ENCODE data around the gene ZBTB43. TPM values are rescaled to one million over a fixed set of nuclear protein-coding genes. Genes with fewer than 3 reads are reported as not detected.

ZBTB43 gene
- total RNA-seq, 1 donor from 2014 or later = 21.2 TPM

- H3K4me3 Mint-ChIP-seq = peak overlapping the region; percentile 71
- no peak overlapping the region for H3K27ac Mint-ChIP-seq
- peaks cover 24% of the 10 kb centered on the region for H3K4me1 Mint-ChIP-seq (ENCODE audit: low read depth)
- no peaks in the 10 kb centered on the region for H3K36me3 Mint-ChIP-seq (ENCODE audit: low read depth)
- intact Hi-C loops (cut with micrococcal nuclease) = no loop called here
- DNase-seq (ENCODE audit: low spot score) = no peak
- no peaks in the 10 kb centered on the region for H3K9me3 Mint-ChIP-seq
- peaks cover 21% of the 10 kb centered on the region for H3K27me3 Mint-ChIP-seq (ENCODE audit: insufficient read depth)
Observed at GRCh38 chr9:126859111-126859510, 54.3 kb downstream of the ZBTB43 start.

DNA sequence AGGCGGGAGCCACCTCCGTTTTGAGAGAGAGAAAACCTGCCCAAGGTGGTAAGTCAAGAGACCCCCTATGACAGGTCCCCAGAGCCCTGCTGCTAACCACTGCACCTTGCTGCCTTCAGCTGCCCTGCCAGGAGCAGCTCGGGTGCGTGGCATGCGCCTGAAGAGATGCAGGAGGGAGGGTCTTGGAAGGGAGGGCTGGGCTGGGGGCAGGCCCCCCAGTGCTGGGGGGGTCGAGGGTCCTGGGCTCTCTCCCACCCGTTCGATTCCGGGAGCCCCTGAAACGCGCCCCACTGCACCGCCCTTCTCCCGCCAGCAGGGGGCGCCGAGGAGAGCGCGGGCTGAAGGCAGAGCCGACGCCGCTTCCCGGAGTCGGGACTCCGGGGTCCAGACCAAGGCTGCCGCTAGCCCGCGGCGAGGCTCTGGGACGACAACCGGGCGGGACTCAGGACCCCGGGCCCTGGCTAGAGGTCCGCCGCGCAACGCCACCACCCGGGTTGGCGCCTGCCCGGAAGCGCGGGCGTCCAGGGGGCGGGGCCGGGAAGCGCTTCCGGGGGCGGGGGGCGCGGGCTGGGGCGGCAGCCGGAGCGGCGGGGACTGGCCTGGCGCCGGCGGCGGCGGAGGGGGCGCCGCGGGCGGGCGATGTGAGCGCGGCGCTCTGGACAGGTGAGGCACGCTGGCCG is 55.4 kb downstream of the ZBTB43 start, which contains the start of gene ZBTB34:
TSS of gene ZBTB34 (plus strand) at position 563 of the 680 bp plus-strand sequence. CDS start 18,761 bp downstream, outside the sequence.
- DNase-seq (ENCODE audit: low spot score) = peak; percentile 74
- peak within 1 kb of the TSS; percentile 89 for H3K4me3 Mint-ChIP-seq
- peaks cover 12% of the 10 kb centered on the region for H3K27me3 Mint-ChIP-seq (ENCODE audit: insufficient read depth)
- H3K4me1 Mint-ChIP-seq (ENCODE audit: low read depth) = peaks cover 24% of the 10 kb centered on the region
- H3K27ac Mint-ChIP-seq = peak within 1 kb of the TSS; percentile 84
- intact Hi-C loops (cut with micrococcal nuclease) = loop anchor here (1.0 to 2.0 kb wide), 4 partner anchors 41 to 137 kb away; partner anchors contain the start of genes RALGPS1 and ZBTB43
- peaks cover 3% of the 10 kb centered on the region for H3K36me3 Mint-ChIP-seq (ENCODE audit: low read depth)
- H3K9me3 Mint-ChIP-seq = no peaks in the 10 kb centered on the region

DNA sequence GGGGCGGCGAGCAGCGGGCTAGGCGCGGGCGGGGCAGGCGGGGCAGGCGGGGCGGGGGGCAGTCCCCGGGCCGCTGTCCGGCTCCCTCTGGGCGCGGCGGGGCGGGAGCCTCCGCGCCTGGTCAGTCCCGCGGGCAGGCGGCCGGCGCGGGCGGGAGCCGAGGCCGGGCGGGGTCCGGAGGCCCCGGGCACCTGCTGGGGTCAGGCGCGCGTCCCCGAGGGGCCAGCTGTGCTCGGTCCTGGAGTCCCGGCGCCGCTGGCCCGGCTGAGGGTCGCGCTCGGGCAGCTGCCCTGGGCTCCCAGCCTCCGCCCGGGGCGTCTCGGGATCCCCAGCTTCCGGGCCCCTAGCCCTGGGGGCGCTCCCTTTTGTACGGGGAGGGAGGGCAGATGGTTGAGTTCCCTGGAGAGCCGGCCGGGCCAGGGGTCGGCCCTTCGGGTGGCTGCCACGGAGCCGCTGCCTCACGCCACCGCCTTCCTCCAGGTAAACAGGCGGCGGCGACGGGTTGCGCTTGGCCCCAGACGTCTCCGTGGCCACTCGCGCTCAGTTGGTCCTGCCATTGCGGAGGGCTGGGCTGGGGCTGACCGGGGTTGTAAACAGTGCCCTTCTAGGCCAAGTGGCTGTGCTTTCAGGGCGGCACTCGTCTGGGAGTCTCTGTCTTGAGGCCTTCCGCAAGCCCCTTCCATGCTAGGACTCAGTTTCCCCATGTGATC is 56.1 kb downstream of the ZBTB43 start:
- Mint-ChIP-seq H3K36me3 (ENCODE audit: low read depth) (peaks cover 3% of the 10 kb centered on the region), H3K4me3 (peak overlapping the region; percentile 89), H3K9me3 (no peaks in the 10 kb centered on the region), H3K27me3 (ENCODE audit: insufficient read depth) (peaks cover 10% of the 10 kb centered on the region), H3K4me1 (ENCODE audit: low read depth) (peaks cover 24% of the 10 kb centered on the region), H3K27ac (peak overlapping the region; percentile 84)
- intact Hi-C loops (cut with micrococcal nuclease) = loop anchor here (1.0 to 2.0 kb wide), 4 partner anchors 42 to 138 kb away; partner anchors contain the start of genes RALGPS1 and ZBTB43
- DNase-seq (ENCODE audit: low spot score) = no peak

DNA sequence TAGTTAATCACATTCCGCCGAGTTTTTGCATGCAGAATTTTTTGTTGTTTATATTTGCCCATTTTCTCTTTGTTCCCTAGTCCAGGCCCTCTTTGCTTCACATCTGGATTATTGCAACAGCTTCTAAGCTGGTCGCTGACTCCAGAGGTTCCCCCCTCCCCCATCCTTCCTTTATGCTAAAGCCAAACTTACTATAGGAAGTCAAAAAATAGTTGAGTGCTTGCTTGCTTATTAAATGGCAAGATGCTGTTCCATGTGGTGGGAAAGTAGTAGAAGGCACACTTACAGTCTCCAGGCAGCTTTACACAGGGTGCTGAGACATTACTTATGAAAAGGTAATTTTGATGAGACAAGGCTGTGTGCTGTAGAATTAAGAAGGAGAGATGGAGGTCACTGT is 56.9 kb downstream of the ZBTB43 start:
- intact Hi-C loops (cut with micrococcal nuclease) = loop anchor here (2.0 kb wide), 2 partner anchors 57 to 139 kb away; partner anchors contain the start of gene ZBTB43
- H3K4me3 Mint-ChIP-seq = peak overlapping the region; percentile 89
- no peak for DNase-seq (ENCODE audit: low spot score)
- H3K4me1 Mint-ChIP-seq (ENCODE audit: low read depth) = peaks cover 24% of the 10 kb centered on the region
- H3K9me3 Mint-ChIP-seq = no peaks in the 10 kb centered on the region
- peaks cover 11% of the 10 kb centered on the region for H3K36me3 Mint-ChIP-seq (ENCODE audit: low read depth)
- H3K27ac Mint-ChIP-seq = peak overlapping the region; percentile 84
- H3K27me3 Mint-ChIP-seq (ENCODE audit: insufficient read depth) = peaks cover 6% of the 10 kb centered on the region

DNA sequence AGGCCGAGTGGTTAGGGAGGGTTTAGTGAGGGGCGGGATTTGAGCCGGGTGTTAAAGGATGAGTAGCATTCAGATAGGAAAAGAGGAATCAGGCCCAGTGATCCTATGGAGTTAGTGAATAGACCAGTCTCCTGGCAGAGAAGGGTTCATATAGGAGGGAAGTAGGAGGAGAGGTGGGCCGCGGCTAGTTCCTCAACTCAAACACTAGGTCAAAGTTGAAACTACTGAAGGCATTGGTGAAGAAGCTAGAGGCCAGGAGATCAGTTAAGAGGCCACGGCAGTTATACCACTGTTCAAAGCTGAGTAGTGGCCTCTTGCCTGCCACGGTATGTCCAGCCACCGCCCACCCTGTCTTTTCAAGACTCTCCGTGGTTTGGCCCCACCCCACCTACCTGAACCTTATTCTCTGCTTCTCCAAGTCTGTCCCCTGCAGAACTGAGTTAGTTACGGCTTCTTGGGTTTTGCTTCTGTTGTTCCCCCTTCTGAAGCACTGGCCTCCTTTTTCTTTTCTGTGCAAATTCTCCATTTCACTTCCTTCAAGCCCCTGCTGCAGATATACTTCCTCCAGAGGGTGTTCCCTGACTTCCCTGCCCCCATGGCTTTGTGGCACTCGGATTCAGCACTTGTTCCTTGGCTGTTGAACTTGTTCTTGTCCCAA is 57.4 kb downstream of the ZBTB43 start:
- Mint-ChIP-seq H3K9me3 (no peaks in the 10 kb centered on the region), H3K4me3 (peak overlapping the region; percentile 89), H3K27ac (no peak overlapping the region), H3K4me1 (ENCODE audit: low read depth) (peaks cover 24% of the 10 kb centered on the region), H3K36me3 (ENCODE audit: low read depth) (peaks cover 15% of the 10 kb centered on the region), H3K27me3 (ENCODE audit: insufficient read depth) (peaks cover 6% of the 10 kb centered on the region)
- intact Hi-C loops (cut with micrococcal nuclease) = no loop called here
- DNase-seq (ENCODE audit: low spot score) = no peak

GRCh38 chr9:126864771-126865170 is 59.9 kb downstream of the ZBTB43 start:
- H3K9me3 Mint-ChIP-seq = no peaks in the 10 kb centered on the region
- no peak overlapping the region for H3K27ac Mint-ChIP-seq
- no peak overlapping the region for H3K4me3 Mint-ChIP-seq
- peaks cover 24% of the 10 kb centered on the region for H3K4me1 Mint-ChIP-seq (ENCODE audit: low read depth)
- H3K36me3 Mint-ChIP-seq (ENCODE audit: low read depth) = peaks cover 23% of the 10 kb centered on the region
- H3K27me3 Mint-ChIP-seq (ENCODE audit: insufficient read depth) = no peaks in the 10 kb centered on the region
- DNase-seq (ENCODE audit: low spot score) = no peak
- intact Hi-C loops (cut with micrococcal nuclease) = no loop called here

- intact Hi-C loops (cut with micrococcal nuclease) = no loop called here
- Mint-ChIP-seq H3K4me1 (ENCODE audit: low read depth) (no peaks in the 10 kb centered on the region), H3K27ac (no peak overlapping the region), H3K9me3 (no peaks in the 10 kb centered on the region), H3K4me3 (no peak overlapping the region), H3K36me3 (ENCODE audit: low read depth) (peaks cover 23% of the 10 kb centered on the region), H3K27me3 (ENCODE audit: insufficient read depth) (no peaks in the 10 kb centered on the region)
- DNase-seq (ENCODE audit: low spot score) = no peak
Observed at GRCh38 chr9:126869368-126869767, 64.5 kb downstream of the ZBTB43 start.

DNA sequence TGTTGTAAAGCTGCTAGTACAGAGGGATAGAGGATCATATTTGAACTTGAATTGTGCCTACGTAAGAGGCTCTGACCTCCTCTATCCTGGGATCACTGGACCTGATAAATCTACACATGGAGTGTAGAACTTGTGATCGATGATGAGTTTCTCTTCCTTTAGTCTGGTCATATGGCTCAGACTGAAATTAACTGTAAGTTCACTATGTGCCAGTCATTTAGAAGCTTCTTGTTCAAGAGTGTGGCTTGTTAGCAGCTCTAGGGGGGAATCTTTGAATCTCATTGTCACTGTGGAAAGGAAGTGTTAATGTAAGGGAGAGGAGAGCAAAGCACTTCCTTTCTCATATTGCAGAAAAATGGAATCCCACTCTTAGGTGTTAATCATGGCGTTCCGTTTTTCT is 67.7 kb downstream of the ZBTB43 start:
- intact Hi-C loops (cut with micrococcal nuclease) = no loop called here
- DNase-seq (ENCODE audit: low spot score) = no peak
- peaks cover 12% of the 10 kb centered on the region for H3K36me3 Mint-ChIP-seq (ENCODE audit: low read depth)
- H3K27me3 Mint-ChIP-seq (ENCODE audit: insufficient read depth) = no peaks in the 10 kb centered on the region
- no peaks in the 10 kb centered on the region for H3K9me3 Mint-ChIP-seq
- peaks cover 15% of the 10 kb centered on the region for H3K4me1 Mint-ChIP-seq (ENCODE audit: low read depth)
- H3K27ac Mint-ChIP-seq = no peak overlapping the region
- no peak overlapping the region for H3K4me3 Mint-ChIP-seq

- DNase-seq (ENCODE audit: low spot score) = no peak
- H3K36me3 Mint-ChIP-seq (ENCODE audit: low read depth) = peaks cover 12% of the 10 kb centered on the region
- no peak overlapping the region for H3K4me3 Mint-ChIP-seq
- intact Hi-C loops (cut with micrococcal nuclease) = no loop called here
- no peaks in the 10 kb centered on the region for H3K27me3 Mint-ChIP-seq (ENCODE audit: insufficient read depth)
- H3K27ac Mint-ChIP-seq = no peak overlapping the region
- peaks cover 17% of the 10 kb centered on the region for H3K4me1 Mint-ChIP-seq (ENCODE audit: low read depth)
- H3K9me3 Mint-ChIP-seq = no peaks in the 10 kb centered on the region
Observed at GRCh38 chr9:126874546-126875314, 69.9 kb downstream of the ZBTB43 start.

DNA sequence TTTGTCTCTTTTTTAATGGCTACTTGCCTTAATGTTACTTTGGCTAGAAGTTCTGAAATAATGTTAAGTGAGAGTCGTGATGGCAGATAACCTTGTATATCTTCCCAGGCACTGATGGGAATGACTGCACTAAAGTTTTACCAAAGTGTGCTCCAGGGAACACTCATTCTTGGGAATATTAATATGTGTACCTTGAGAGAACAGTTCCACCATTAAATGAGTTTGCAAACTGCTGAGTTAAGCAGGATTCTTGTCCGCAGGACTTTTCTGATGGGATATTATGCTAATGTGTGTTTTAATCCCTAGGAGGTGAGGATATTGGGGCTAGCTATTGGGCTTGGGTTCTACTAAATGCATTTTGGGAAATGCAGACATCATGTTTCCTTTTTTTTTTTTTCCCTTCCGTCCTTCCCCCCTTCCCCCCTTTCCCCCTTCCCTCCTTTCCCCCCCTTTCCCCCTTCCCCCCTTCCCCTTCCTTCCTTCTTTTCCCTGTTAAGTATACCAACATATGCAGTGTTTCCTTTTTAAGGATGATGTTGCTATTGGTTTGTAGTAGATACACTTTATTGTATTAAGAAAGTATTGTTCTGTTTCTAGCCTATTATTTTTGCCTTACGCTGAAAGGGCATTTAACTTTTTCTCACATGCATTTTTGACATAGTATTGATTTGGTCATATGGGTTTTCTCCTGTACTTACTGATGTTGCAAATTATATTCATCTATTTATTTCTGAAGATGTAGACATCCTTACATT is 71.1 kb downstream of the ZBTB43 start:
- Mint-ChIP-seq H3K4me1 (ENCODE audit: low read depth) (peaks cover 17% of the 10 kb centered on the region), H3K27me3 (ENCODE audit: insufficient read depth) (no peaks in the 10 kb centered on the region), H3K36me3 (ENCODE audit: low read depth) (peaks cover 21% of the 10 kb centered on the region), H3K4me3 (no peak overlapping the region), H3K9me3 (no peaks in the 10 kb centered on the region), H3K27ac (no peak overlapping the region)
- intact Hi-C loops (cut with micrococcal nuclease) = no loop called here
- no peak for DNase-seq (ENCODE audit: low spot score)

- Mint-ChIP-seq H3K27ac (no peak overlapping the region), H3K9me3 (no peaks in the 10 kb centered on the region), H3K4me1 (ENCODE audit: low read depth) (peaks cover 17% of the 10 kb centered on the region), H3K36me3 (ENCODE audit: low read depth) (peaks cover 21% of the 10 kb centered on the region), H3K27me3 (ENCODE audit: insufficient read depth) (no peaks in the 10 kb centered on the region), H3K4me3 (no peak overlapping the region)
- intact Hi-C loops (cut with micrococcal nuclease) = no loop called here
- no peak for DNase-seq (ENCODE audit: low spot score)
Observed at GRCh38 chr9:126876531-126876930, 71.7 kb downstream of the ZBTB43 start.

- H3K36me3 Mint-ChIP-seq (ENCODE audit: low read depth) = peaks cover 23% of the 10 kb centered on the region
- no peak overlapping the region for H3K4me3 Mint-ChIP-seq
- H3K27ac Mint-ChIP-seq = no peak overlapping the region
- DNase-seq (ENCODE audit: low spot score) = no peak
- no peaks in the 10 kb centered on the region for H3K27me3 Mint-ChIP-seq (ENCODE audit: insufficient read depth)
- H3K4me1 Mint-ChIP-seq (ENCODE audit: low read depth) = peaks cover 17% of the 10 kb centered on the region
- no peaks in the 10 kb centered on the region for H3K9me3 Mint-ChIP-seq
- intact Hi-C loops (cut with micrococcal nuclease) = no loop called here
Observed at GRCh38 chr9:126877418-126877817, 72.6 kb downstream of the ZBTB43 start.
